ENCODE results near the gene OR4N5. TPM values are rescaled to one million over a fixed set of nuclear protein-coding genes. Genes with fewer than 3 reads are reported as not detected.

Gene OR4N5
- total and polyA plus RNA-seq, 2 of the 8 experiments (the other 6 are each of a cell fraction or from before 2014, with no cell fraction given): not detected

DNA sequence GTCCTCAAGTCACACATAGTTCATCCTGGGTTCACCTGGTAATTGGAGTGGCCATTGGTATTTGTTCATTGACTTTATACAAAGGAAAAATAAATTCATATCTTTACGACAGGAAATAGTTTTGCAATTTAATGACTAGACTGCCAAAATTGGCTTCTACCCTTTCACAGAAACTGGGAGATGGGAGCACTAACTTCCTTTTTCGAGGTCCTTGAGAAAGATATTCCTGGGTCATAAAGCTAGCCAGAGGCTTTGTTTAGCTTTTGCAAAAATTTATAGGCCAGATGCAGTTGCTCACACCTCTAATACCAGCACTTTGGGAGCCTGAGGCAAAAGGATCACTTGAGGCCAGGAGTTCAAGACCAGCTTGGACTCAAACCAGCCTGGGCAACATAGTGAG, 41.9 kb downstream of the OR4N5 start:
- Histone ChIP-seq H3K36me3 (ENCODE audit: control insufficient read depth in 2 of 4, insufficient read depth in 4 of 4, low read length in 3 of 4) (no peaks in the 10 kb centered on the region), H2BK5ac (ENCODE audit: low read depth, low read length) (no peak overlapping the region), H3K4ac (replicated peaks; ENCODE audit: insufficient read length, low read depth, low read length) (no peak overlapping the region), H2BK15ac (ENCODE audit: low read length) (no peak overlapping the region), H4K91ac (replicated peaks; ENCODE audit: insufficient read length, low read length) (no peak overlapping the region), H2BK12ac (ENCODE audit: low read depth, low read length) (no peak overlapping the region), H3K79me1 (ENCODE audit: low read depth, low read length) (no peaks in the 10 kb centered on the region), H4K8ac (ENCODE audit: extremely low read depth, insufficient read depth, low read length) (no peak overlapping the region), H2BK120ac (replicated peaks; ENCODE audit: low read depth, low read length) (no peak overlapping the region), H2AFZ (ENCODE audit: low read length) (no peak overlapping the region), H4K5ac (ENCODE audit: insufficient read length, low read depth, low read length) (no peak overlapping the region), H3K4me2 (ENCODE audit: insufficient read depth in 1 of 2, low read depth in 2 of 2, low read length in 2 of 2) (no peak overlapping the region), H4K20me1 (replicated peaks in 1 of 2; ENCODE audit: control insufficient read depth in 1 of 2, insufficient read depth in 2 of 2, low read length in 2 of 2) (no peaks in the 10 kb centered on the region), H3K23ac (ENCODE audit: insufficient read length) (no peak overlapping the region), H3K14ac (ENCODE audit: insufficient read length) (no peak overlapping the region), H3K9me3 (ENCODE audit: insufficient read depth in 2 of 2, low read depth in 1 of 2, low read length in 1 of 2) (peaks cover 63 to 67% of the 10 kb centered on the region in 2 experiments), H3K27me3 (replicated peaks in 1 of 4; ENCODE audit: control insufficient read depth in 3 of 4, extremely low read depth in 1 of 4, insufficient read depth in 3 of 4, low read length in 3 of 4) (no peaks in the 10 kb centered on the region), H3K27ac (ENCODE audit: low read depth, low read length) (no peak overlapping the region), H3K9ac (replicated peaks in 1 of 4; ENCODE audit: extremely low read depth in 1 of 4, low read depth in 3 of 4, low read length in 3 of 4) (no peak overlapping the region), H3K18ac (ENCODE audit: extremely low read depth, low read length) (no peak overlapping the region), H3K79me2 (ENCODE audit: control insufficient read depth in 1 of 2, insufficient read depth in 2 of 2, low read length in 2 of 2) (no peaks in the 10 kb centered on the region), H2BK20ac (ENCODE audit: low read length) (no peak overlapping the region), H3K56ac (replicated peaks; ENCODE audit: insufficient read length, low read depth, low read length) (no peak overlapping the region), H3K4me1 (replicated peaks in 1 of 4; ENCODE audit: control insufficient read depth in 3 of 4, insufficient read depth in 4 of 4, low read length in 3 of 4) (no peaks in the 10 kb centered on the region), H2AK5ac (ENCODE audit: low read depth, low read length) (no peak overlapping the region), H3K23me2 (ENCODE audit: low read depth, low read length) (peaks cover 2% of the 10 kb centered on the region; the same call in 1 of the 2 replicates), H3K4me3 (ENCODE audit: extremely low read depth in 1 of 4, insufficient read depth in 2 of 4, low read depth in 3 of 4, low read length in 4 of 4) (no peak overlapping the region)
- WGBS, 2 experiments (ENCODE audit: extremely low coverage in 1 of 2, insufficient coverage in 1 of 2, insufficient read length in 1 of 2, insufficient replicate concordance in 2 of 2, low coverage in 1 of 2, low lambda C conversion rate in 2 of 2, missing lambda C conversion rate in 1 of 2): 62% methylated on average over 2 of the region's 2 CpGs; no CpG with 5 or more reads in 1 of the 2 experiments
- CTCF ChIA-PET (ENCODE audit: partially characterized antibody): no interaction called here
- DNase-seq (ENCODE audit: low read depth in 1 of 2, low spot score in 2 of 2) (no peak), FAIRE-seq (no peak)
- POLR2A ChIA-PET (ENCODE audit: partially characterized antibody): no interaction called here
- TF ChIP-seq ZNF274 (IDR thresholded peaks at IDR 0.05; ENCODE audit: borderline replicate concordance, extremely low read depth, low read length) (no peak), MAX (IDR thresholded peaks at IDR 0.05) (no peak)
